ENCODE measurements around the gene PLA2G2D. TPM values are rescaled to one million over a fixed set of nuclear protein-coding genes. Genes with fewer than 3 reads are reported as not detected.

The PLA2G2D gene
- total RNA-seq, 1 donor from 2014 or later: 0.09 TPM

- no peaks in the 10 kb centered on the region for H3K36me3 Mint-ChIP-seq (ENCODE audit: low read depth)
- peaks cover 8% of the 10 kb centered on the region for H3K4me1 Mint-ChIP-seq (ENCODE audit: low read depth)
- H3K27me3 Mint-ChIP-seq (ENCODE audit: low read depth): no peaks in the 10 kb centered on the region
- no peak overlapping the region for H3K4me3 Mint-ChIP-seq (ENCODE audit: low read depth)
- no peaks in the 10 kb centered on the region for H3K9me3 Mint-ChIP-seq
- intact Hi-C loops (cut with micrococcal nuclease): no loop called here
- H3K27ac Mint-ChIP-seq: no peak overlapping the region
- DNase-seq (ENCODE audit: low spot score): no peak
Measured at GRCh38 chr1:20150969-20151368, 31.6 kb upstream of the PLA2G2D start.

GRCh38 chr1:20150326-20150705, 31.0 kb upstream of the PLA2G2D start:
- H3K36me3 Mint-ChIP-seq (ENCODE audit: low read depth): no peaks in the 10 kb centered on the region
- H3K27me3 Mint-ChIP-seq (ENCODE audit: low read depth): no peaks in the 10 kb centered on the region
- H3K9me3 Mint-ChIP-seq: no peaks in the 10 kb centered on the region
- H3K4me3 Mint-ChIP-seq (ENCODE audit: low read depth): no peak overlapping the region
- no peak overlapping the region for H3K27ac Mint-ChIP-seq
- no peak for DNase-seq (ENCODE audit: low spot score)
- H3K4me1 Mint-ChIP-seq (ENCODE audit: low read depth): peaks cover 8% of the 10 kb centered on the region
- intact Hi-C loops (cut with micrococcal nuclease): no loop called here

- Mint-ChIP-seq H3K4me3 (ENCODE audit: low read depth) (no peak overlapping the region), H3K4me1 (ENCODE audit: low read depth) (peaks cover 6% of the 10 kb centered on the region), H3K9me3 (no peaks in the 10 kb centered on the region), H3K27ac (no peak overlapping the region), H3K36me3 (ENCODE audit: low read depth) (no peaks in the 10 kb centered on the region), H3K27me3 (ENCODE audit: low read depth) (no peaks in the 10 kb centered on the region)
- intact Hi-C loops (cut with micrococcal nuclease): no loop called here
- DNase-seq (ENCODE audit: low spot score): no peak
Measured at GRCh38 chr1:20149601-20150325, 30.4 kb upstream of the PLA2G2D start.

GRCh38 chr1:20148571-20149500, 29.5 kb upstream of the PLA2G2D start:
- intact Hi-C loops (cut with micrococcal nuclease): no loop called here
- Mint-ChIP-seq H3K4me3 (ENCODE audit: low read depth) (no peak overlapping the region), H3K9me3 (no peaks in the 10 kb centered on the region), H3K27ac (no peak overlapping the region), H3K27me3 (ENCODE audit: low read depth) (no peaks in the 10 kb centered on the region), H3K36me3 (ENCODE audit: low read depth) (no peaks in the 10 kb centered on the region), H3K4me1 (ENCODE audit: low read depth) (no peaks in the 10 kb centered on the region)
- DNase-seq (ENCODE audit: low spot score): no peak

GRCh38 chr1:20147846-20148570, 28.7 kb upstream of the PLA2G2D start:
- H3K9me3 Mint-ChIP-seq: no peaks in the 10 kb centered on the region
- H3K27ac Mint-ChIP-seq: no peak overlapping the region
- H3K27me3 Mint-ChIP-seq (ENCODE audit: low read depth): no peaks in the 10 kb centered on the region
- no peaks in the 10 kb centered on the region for H3K36me3 Mint-ChIP-seq (ENCODE audit: low read depth)
- no peak for DNase-seq (ENCODE audit: low spot score)
- H3K4me3 Mint-ChIP-seq (ENCODE audit: low read depth): no peak overlapping the region
- intact Hi-C loops (cut with micrococcal nuclease): no loop called here
- no peaks in the 10 kb centered on the region for H3K4me1 Mint-ChIP-seq (ENCODE audit: low read depth)

GRCh38 chr1:20143734-20144565, 24.6 kb upstream of the PLA2G2D start:
- intact Hi-C loops (cut with micrococcal nuclease): no loop called here
- Mint-ChIP-seq H3K27ac (no peak overlapping the region), H3K9me3 (no peaks in the 10 kb centered on the region), H3K27me3 (ENCODE audit: low read depth) (no peaks in the 10 kb centered on the region), H3K4me1 (ENCODE audit: low read depth) (no peaks in the 10 kb centered on the region), H3K36me3 (ENCODE audit: low read depth) (no peaks in the 10 kb centered on the region), H3K4me3 (ENCODE audit: low read depth) (no peak overlapping the region)
- DNase-seq (ENCODE audit: low spot score): no peak

GRCh38 chr1:20143318-20143717, 24.0 kb upstream of the PLA2G2D start:
- Mint-ChIP-seq H3K27ac (no peak overlapping the region), H3K4me1 (ENCODE audit: low read depth) (no peaks in the 10 kb centered on the region), H3K27me3 (ENCODE audit: low read depth) (no peaks in the 10 kb centered on the region), H3K36me3 (ENCODE audit: low read depth) (no peaks in the 10 kb centered on the region), H3K9me3 (no peaks in the 10 kb centered on the region), H3K4me3 (ENCODE audit: low read depth) (no peak overlapping the region)
- DNase-seq (ENCODE audit: low spot score): no peak
- intact Hi-C loops (cut with micrococcal nuclease): no loop called here

GRCh38 chr1:20142001-20142710, 22.8 kb upstream of the PLA2G2D start:
- Mint-ChIP-seq H3K36me3 (ENCODE audit: low read depth) (no peaks in the 10 kb centered on the region), H3K9me3 (no peaks in the 10 kb centered on the region), H3K4me1 (ENCODE audit: low read depth) (no peaks in the 10 kb centered on the region), H3K27ac (no peak overlapping the region), H3K4me3 (ENCODE audit: low read depth) (no peak overlapping the region), H3K27me3 (ENCODE audit: low read depth) (no peaks in the 10 kb centered on the region)
- intact Hi-C loops (cut with micrococcal nuclease): no loop called here
- DNase-seq (ENCODE audit: low spot score): no peak

- intact Hi-C loops (cut with micrococcal nuclease): no loop called here
- DNase-seq (ENCODE audit: low spot score): no peak
- H3K4me3 Mint-ChIP-seq (ENCODE audit: low read depth): no peak overlapping the region
- H3K4me1 Mint-ChIP-seq (ENCODE audit: low read depth): no peaks in the 10 kb centered on the region
- H3K27me3 Mint-ChIP-seq (ENCODE audit: low read depth): no peaks in the 10 kb centered on the region
- H3K9me3 Mint-ChIP-seq: no peaks in the 10 kb centered on the region
- no peaks in the 10 kb centered on the region for H3K36me3 Mint-ChIP-seq (ENCODE audit: low read depth)
- H3K27ac Mint-ChIP-seq: no peak overlapping the region
Measured at GRCh38 chr1:20141466-20141865, 22.1 kb upstream of the PLA2G2D start.

- intact Hi-C loops (cut with micrococcal nuclease): no loop called here
- Mint-ChIP-seq H3K9me3 (no peaks in the 10 kb centered on the region), H3K27ac (no peak overlapping the region), H3K4me3 (ENCODE audit: low read depth) (no peak overlapping the region), H3K4me1 (ENCODE audit: low read depth) (no peaks in the 10 kb centered on the region), H3K36me3 (ENCODE audit: low read depth) (no peaks in the 10 kb centered on the region), H3K27me3 (ENCODE audit: low read depth) (no peaks in the 10 kb centered on the region)
- no peak for DNase-seq (ENCODE audit: low spot score)
Measured at GRCh38 chr1:20141001-20141400, 21.7 kb upstream of the PLA2G2D start.

GRCh38 chr1:20139776-20140612, 20.7 kb upstream of the PLA2G2D start:
- no peaks in the 10 kb centered on the region for H3K4me1 Mint-ChIP-seq (ENCODE audit: low read depth)
- no peaks in the 10 kb centered on the region for H3K9me3 Mint-ChIP-seq
- no peak overlapping the region for H3K27ac Mint-ChIP-seq
- no peak overlapping the region for H3K4me3 Mint-ChIP-seq (ENCODE audit: low read depth)
- H3K36me3 Mint-ChIP-seq (ENCODE audit: low read depth): no peaks in the 10 kb centered on the region
- peaks cover 3% of the 10 kb centered on the region for H3K27me3 Mint-ChIP-seq (ENCODE audit: low read depth)
- intact Hi-C loops (cut with micrococcal nuclease): no loop called here
- no peak for DNase-seq (ENCODE audit: low spot score)

Measured in activated T-helper 2 cell treated with anti-CD3 and anti-CD28 coated beads, Interferon-gamma antibody, Interleukin-2, Interleukin-4, amounts not matched to agents 10 μg/mL and 5 μg/mL and 100 μg/mL, durations not matched to agents 14 hours and 24 hours and 36 hours (primary cell).